HG03439 (cell line): Measurements from ENCODE around the gene TCF7.

Experiments used
- ATAC-seq: cut with Tn5 transposase; IDR thresholded peaks from one replicate; pipeline ENCODE4 v1.9.1; 2021; ENCODE audit warnings: mild to moderate bottlenecking, moderate library complexity; ENCODE audit not compliant: unreplicated experiment

Gene TCF7

DNA sequence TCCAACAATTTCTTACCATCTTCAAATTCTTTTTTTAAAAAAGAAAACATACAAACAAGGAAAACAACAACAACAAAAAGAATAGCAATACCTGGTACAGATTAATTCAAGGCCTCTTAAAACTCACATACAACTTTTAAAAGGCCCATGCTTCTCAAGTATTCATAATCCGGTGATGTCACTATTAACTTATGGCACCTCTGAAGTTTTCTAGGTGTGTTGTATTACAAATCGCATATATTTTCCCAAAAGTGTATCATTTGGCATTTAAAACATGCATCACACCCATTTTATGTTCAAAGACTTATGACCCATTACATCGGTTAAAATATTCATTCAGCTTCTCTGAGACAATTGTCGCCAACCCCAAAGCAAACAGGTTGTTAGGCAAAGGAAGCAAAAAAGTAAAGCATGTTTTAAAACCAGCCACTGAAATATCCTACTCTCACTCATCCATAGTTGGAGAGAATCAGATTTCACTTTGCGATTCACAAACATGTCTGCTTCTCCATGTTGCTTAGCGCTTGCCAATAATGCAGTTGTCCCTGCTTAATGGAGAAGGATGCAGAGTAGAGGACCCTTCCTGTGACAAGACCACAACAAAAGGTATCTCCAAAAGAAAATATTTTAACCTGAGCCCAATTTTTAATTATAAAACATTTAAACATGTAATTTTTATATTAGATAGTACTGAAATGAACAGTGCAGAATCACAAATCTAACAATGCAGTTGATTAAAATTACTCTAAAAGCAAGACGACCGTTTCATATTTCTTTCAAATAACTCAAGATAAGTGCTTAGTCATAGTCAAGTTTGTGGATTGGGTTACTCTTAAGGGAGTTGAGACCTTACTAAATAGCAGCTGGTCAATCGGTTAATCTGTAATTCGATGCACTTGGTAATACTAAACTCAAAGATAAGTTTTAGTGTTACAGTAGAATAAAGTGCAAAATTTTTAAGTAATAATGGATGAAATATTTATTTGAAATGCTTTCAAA lies 60.7 kb downstream of the TCF7 start:
- no peak for ATAC-seq

DNA sequence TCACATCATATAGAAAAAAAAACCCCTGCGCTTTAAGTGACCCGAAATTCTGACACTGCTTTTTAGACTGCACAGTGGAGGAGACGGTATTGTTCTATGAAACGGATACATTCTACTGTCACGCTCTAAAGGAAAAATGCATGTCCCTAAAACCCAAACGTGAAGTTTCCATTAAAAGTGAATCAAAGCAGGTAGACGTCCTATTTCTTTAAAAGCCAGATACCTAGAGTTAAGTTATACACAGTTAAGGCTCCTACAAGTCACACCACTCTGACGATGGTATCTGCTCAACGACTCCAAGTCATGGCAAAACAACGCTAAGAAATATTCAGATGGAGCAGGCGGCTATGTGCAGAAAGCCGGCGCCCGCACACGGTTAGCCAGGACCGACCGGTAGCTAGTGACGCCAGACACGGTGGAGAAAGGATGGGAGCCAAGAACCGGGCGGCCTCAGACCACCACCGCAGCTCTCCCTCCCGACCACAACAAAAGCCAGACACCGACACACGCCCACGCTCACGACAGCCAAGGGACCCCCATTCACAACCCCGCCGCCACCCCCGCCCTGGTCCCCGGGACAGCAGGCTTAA lies 61.5 kb downstream of the TCF7 start:
- ATAC-seq: peak; percentile 8

- ATAC-seq: peak; percentile 74
Observed at GRCh38 chr5:134176511-134177368, 62.3 kb downstream of the TCF7 start, which contains the start of gene SKP1. SKP1 (minus strand) TSS chr5:134176950; CDS start chr5:134174022, 2,928 bp downstream.

- no peak for ATAC-seq
Observed at GRCh38 chr5:134177369-134178095, 63.1 kb downstream of the TCF7 start.

GRCh38 chr5:134178096-134178419 lies 63.6 kb downstream of the TCF7 start:
- no peak for ATAC-seq

DNA sequence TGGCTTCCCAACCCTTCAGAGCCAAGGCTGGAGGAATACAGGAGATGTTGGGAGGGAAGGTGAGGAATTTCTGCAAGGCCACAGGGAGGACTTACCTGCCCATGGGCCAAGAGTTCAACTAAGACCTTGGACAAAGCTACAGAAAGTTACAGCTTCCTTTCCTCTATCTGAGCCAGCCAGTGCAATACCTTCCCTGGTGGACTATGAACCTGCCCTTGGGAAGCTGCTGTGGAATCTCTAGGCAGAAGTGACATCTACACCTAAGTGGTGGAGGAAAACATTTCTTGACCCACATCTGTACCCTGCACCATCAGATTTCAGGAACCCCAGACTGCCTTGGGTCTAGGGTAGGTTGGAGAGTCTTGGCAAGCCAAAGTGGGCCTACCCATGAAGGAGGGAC lies 69.0 kb downstream of the TCF7 start:
- no peak for ATAC-seq

DNA sequence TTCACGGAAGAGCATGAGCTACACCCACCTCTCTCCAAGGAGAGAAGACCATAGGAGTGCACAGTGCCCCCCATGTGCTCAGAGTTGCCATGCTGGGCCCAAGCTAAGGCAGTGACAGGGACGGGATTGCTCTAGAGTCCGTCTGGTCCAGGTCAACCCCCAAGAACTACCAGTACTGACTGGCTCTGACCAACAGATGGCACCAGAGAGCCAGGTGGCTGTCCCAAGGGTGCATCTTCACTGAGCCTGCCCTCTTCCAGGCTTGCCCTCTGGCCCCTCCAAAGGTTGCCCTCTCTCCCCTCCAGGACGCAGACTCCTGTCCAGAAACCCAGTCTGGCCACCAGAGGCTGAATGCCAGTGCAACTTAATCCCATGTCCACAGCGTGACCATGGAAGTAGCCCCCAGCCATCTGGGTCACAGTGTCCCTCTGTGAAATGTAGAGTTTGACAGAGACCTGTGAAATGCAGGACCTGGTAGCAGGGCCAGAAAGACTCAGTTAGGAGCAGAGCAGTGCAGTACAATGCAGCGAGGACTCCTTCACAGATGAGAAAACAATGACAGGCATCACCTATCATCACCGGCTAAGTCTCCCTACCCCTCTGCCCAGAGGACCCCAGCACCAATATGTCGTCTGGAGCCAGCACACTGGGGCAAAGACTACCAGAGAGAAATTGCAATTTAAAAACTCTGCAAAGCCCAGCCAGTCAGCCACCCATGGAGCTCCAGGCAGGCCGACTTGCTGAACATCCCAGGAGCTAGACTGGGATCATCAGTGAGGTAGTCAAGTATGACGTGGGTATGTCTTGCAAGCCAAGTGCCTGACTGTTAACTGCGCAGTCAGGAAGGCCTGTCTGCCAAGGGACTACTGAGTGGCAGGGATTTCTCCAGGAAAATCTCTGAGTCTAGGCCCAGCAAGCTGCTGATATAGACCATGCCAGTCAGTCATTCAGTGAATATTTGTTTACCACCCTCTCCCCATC lies 70.0 kb downstream of the TCF7 start:
- peak; percentile 73 for ATAC-seq

- no peak for ATAC-seq
Observed at GRCh38 chr5:134188092-134188491, 73.6 kb downstream of the TCF7 start.

GRCh38 chr5:134189031-134189430 lies 74.5 kb downstream of the TCF7 start:
- ATAC-seq: no peak

DNA sequence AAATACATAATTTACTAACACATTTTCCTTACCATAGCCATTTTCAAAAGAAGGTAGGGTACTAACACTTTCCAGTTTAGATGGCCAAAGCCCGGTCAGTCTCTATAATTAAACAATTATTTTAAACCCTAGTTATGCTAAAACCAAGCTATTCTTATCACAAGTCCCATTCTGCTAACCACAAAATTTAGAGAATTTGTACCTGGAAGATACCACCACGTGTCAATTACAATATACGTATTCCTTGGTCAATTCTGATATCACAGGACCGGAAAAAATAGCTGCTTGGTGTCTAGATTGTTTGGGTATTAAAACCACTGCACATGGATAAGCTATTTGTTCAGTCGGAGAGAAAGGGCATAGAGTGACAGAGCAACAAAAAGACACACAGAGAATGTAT lies 81.2 kb downstream of the TCF7 start:
- ATAC-seq: no peak
